H1 (cell line): ENCODE results near the gene SND1. TPM values are rescaled to one million over a fixed set of nuclear protein-coding genes. Genes with fewer than 3 reads are reported as not detected.

Experiments used
- CTCF ChIA-PET: fragments of 300-600 bp; sonication (Branson Sonifier 250); formaldehyde crosslinking; loops from one replicate; lab custom pipeline; 2021; ENCODE audit not compliant: partially characterized antibody; lab: Charles Lee
- POLR2A ChIA-PET: fragments of 300-600 bp; sonication (Branson Sonifier 250); formaldehyde crosslinking; loops from one replicate; lab custom pipeline; 2021; ENCODE audit warnings: inconsistent platforms; ENCODE audit not compliant: partially characterized antibody; lab: Charles Lee
- DNase-seq, 2 experiments: peaks; one replicate each; pipeline versions ENCODE4 v3.0.0 to v3.0.0-alpha.2; 2010 to 2022; ENCODE audit warnings: low spot score in 2 of 2, low read depth in 1 of 2, mixed read lengths in 1 of 2
- FAIRE-seq: peaks from 2 replicates; lab custom pipeline; 2011; peaks lifted over from hg19 to GRCh38; lab: Jason Lieb, UNC
- H2AFZ ChIP-seq: 2 replicates; pipeline ENCODE4 v1.8.1; 2012; ENCODE audit warnings: low read length, inconsistent platforms
- H2AK5ac ChIP-seq: 2 replicates; pipeline ENCODE4 v1.6.1; 2013; ENCODE audit warnings: low read depth, low read length
- H2BK120ac ChIP-seq: replicated peaks from 2 replicates; pipeline ENCODE3; 2013; ENCODE audit warnings: low read depth, low read length, inconsistent platforms
- H2BK12ac ChIP-seq: 2 replicates; pipeline ENCODE4 v1.6.1; 2013; ENCODE audit warnings: low read depth, low read length
- H2BK15ac ChIP-seq: 2 replicates; pipeline ENCODE4 v1.6.1; 2013; ENCODE audit warnings: low read length
- H2BK20ac ChIP-seq: 2 replicates; pipeline ENCODE4 v1.6.1; 2013; ENCODE audit warnings: low read length
- H2BK5ac ChIP-seq: 2 replicates; pipeline ENCODE4 v1.6.1; 2013; ENCODE audit warnings: low read depth, low read length
- H3K14ac ChIP-seq: 2 replicates; pipeline ENCODE4 v1.6.1; 2013; ENCODE audit warnings: inconsistent platforms; ENCODE audit not compliant: insufficient read length
- H3K18ac ChIP-seq: 2 replicates; pipeline ENCODE4 v1.6.1; 2013; ENCODE audit warnings: low read length; ENCODE audit errors: extremely low read depth
- H3K23ac ChIP-seq: 2 replicates; pipeline ENCODE4 v1.6.1; 2013; ENCODE audit warnings: inconsistent platforms; ENCODE audit not compliant: insufficient read length
- H3K23me2 ChIP-seq: 2 replicates; pipeline ENCODE4 v1.6.1; 2013; ENCODE audit warnings: low read depth, low read length
- H3K27ac ChIP-seq: 2 replicates; pipeline ENCODE4 v1.6.1; 2011; ENCODE audit warnings: low read depth, low read length, inconsistent platforms
- H3K27me3 ChIP-seq, 4 experiments: replicated peaks in 1 of 4; 1 replicate in 1 of 4; 2 replicates in 3 of 4; pipeline versions ENCODE4 v1.6.1 to v1.8.1; 2011 to 2013; ENCODE audit warnings: low read length in 3 of 4, mild to moderate bottlenecking in 3 of 4, inconsistent platforms in 2 of 4, mixed read lengths in 2 of 4, moderate library complexity in 1 of 4; ENCODE audit not compliant: control insufficient read depth in 3 of 4, insufficient read depth in 3 of 4; ENCODE audit errors: extremely low read depth in 1 of 4
- H3K36me3 ChIP-seq, 4 experiments: 2 replicates each; pipeline versions ENCODE4 v1.6.1 to v1.8.1; 2011 to 2013; ENCODE audit warnings: mild to moderate bottlenecking in 4 of 4, low read length in 3 of 4, moderate library complexity in 2 of 4, control low read depth in 1 of 4, inconsistent platforms in 1 of 4; ENCODE audit not compliant: insufficient read depth in 4 of 4, control insufficient read depth in 2 of 4
- H3K4ac ChIP-seq: replicated peaks from 2 replicates; pipeline ENCODE3; 2013; ENCODE audit warnings: low read length, low read depth, mixed read lengths, inconsistent platforms; ENCODE audit not compliant: insufficient read length
- H3K4me1 ChIP-seq, 4 experiments: replicated peaks in 1 of 4; 1 replicate in 1 of 4; 2 replicates in 3 of 4; pipeline versions ENCODE4 v1.6.1 to v1.8.1; 2011 to 2013; ENCODE audit warnings: low read length in 3 of 4, inconsistent platforms in 2 of 4, mixed read lengths in 1 of 4; ENCODE audit not compliant: insufficient read depth in 4 of 4, control insufficient read depth in 3 of 4
- H3K4me2 ChIP-seq, 2 experiments: 2 replicates each; pipeline versions ENCODE4 v1.6.1 to v1.8.1; 2011 to 2013; ENCODE audit warnings: low read depth in 2 of 2, low read length in 2 of 2, control low read depth in 1 of 2, inconsistent platforms in 1 of 2, mild to moderate bottlenecking in 1 of 2; ENCODE audit not compliant: insufficient read depth in 1 of 2
- H3K4me3 ChIP-seq, 4 experiments: fragments of 200-600, 300-600 bp in 1 of 4; sonication (generic), shearing (Covaris generic), sonication (Bioruptor Twin) in 1 of 4; 2 replicates each; pipeline versions ENCODE4 v1.5.1 to v1.8.1; 2011 to 2016; ENCODE audit warnings: low read length in 4 of 4, low read depth in 3 of 4, control low read depth in 2 of 4, inconsistent platforms in 2 of 4, mild to moderate bottlenecking in 2 of 4, mixed read lengths in 1 of 4, moderate library complexity in 1 of 4; ENCODE audit not compliant: insufficient read depth in 2 of 4; ENCODE audit errors: extremely low read depth in 1 of 4
- H3K56ac ChIP-seq: replicated peaks from 2 replicates; pipeline ENCODE3; 2013; ENCODE audit warnings: low read depth, mild to moderate bottlenecking, mixed read lengths, low read length, inconsistent platforms; ENCODE audit not compliant: insufficient read length
- H3K79me1 ChIP-seq: 2 replicates; pipeline ENCODE4 v1.6.1; 2013; ENCODE audit warnings: low read depth, low read length, control low read depth
- H3K79me2 ChIP-seq, 2 experiments: 2 replicates each; pipeline versions ENCODE4 v1.6.1 to v1.8.1; 2012 to 2013; ENCODE audit warnings: low read length in 2 of 2, mild to moderate bottlenecking in 2 of 2, inconsistent platforms in 1 of 2; ENCODE audit not compliant: insufficient read depth in 2 of 2, control insufficient read depth in 1 of 2
- H3K9ac ChIP-seq, 4 experiments: replicated peaks in 1 of 4; 1 replicate in 1 of 4; 2 replicates in 3 of 4; pipeline versions ENCODE4 v1.6.1 to v1.8.1; 2011 to 2013; ENCODE audit warnings: low read depth in 3 of 4, low read length in 3 of 4, control low read depth in 2 of 4, mild to moderate bottlenecking in 2 of 4, moderate library complexity in 2 of 4, inconsistent platforms in 1 of 4; ENCODE audit errors: extremely low read depth in 1 of 4
- H3K9me3 ChIP-seq, 2 experiments: 2 replicates each; pipeline versions ENCODE4 v1.6.1 to v1.8.1; 2012 to 2013; ENCODE audit warnings: mild to moderate bottlenecking in 2 of 2, moderate library complexity in 2 of 2, control low read depth in 1 of 2, inconsistent platforms in 1 of 2, low read depth in 1 of 2, low read length in 1 of 2, mixed read lengths in 1 of 2; ENCODE audit not compliant: insufficient read depth in 2 of 2
- H4K20me1 ChIP-seq, 2 experiments: replicated peaks in 1 of 2; 2 replicates each; pipeline versions ENCODE3 to v1.8.1; 2011 to 2013; ENCODE audit warnings: inconsistent platforms in 2 of 2, low read length in 2 of 2, mild to moderate bottlenecking in 1 of 2; ENCODE audit not compliant: insufficient read depth in 2 of 2, control insufficient read depth in 1 of 2
- H4K5ac ChIP-seq: 2 replicates; pipeline ENCODE4 v1.6.1; 2013; ENCODE audit warnings: low read length, low read depth, mixed read lengths, inconsistent platforms; ENCODE audit not compliant: insufficient read length
- H4K8ac ChIP-seq: 2 replicates; pipeline ENCODE4 v1.8.0; 2013; ENCODE audit warnings: mild to moderate bottlenecking, moderate library complexity, low read length, inconsistent platforms; ENCODE audit not compliant: insufficient read depth; ENCODE audit errors: extremely low read depth
- H4K91ac ChIP-seq: replicated peaks from 2 replicates; pipeline ENCODE3; 2013; ENCODE audit warnings: low read length, mixed read lengths, inconsistent platforms; ENCODE audit not compliant: insufficient read length
- EP300 ChIP-seq, 2 experiments: IDR thresholded peaks; 1 replicate in 1 of 2; 2 replicates in 1 of 2; pipeline ENCODE4 v1.6.1; 2011 to 2012; ENCODE audit warnings: low read depth in 2 of 2, low read length in 2 of 2, mild to moderate bottlenecking in 2 of 2, borderline replicate concordance in 1 of 2, inconsistent platforms in 1 of 2, moderate library complexity in 1 of 2
- JUN ChIP-seq: IDR thresholded peaks from 2 replicates; pipeline ENCODE4 v1.6.1; 2011; ENCODE audit warnings: low read depth, mild to moderate bottlenecking, improper control_type of control experiment, low read length
- MAFK ChIP-seq: IDR thresholded peaks from 2 replicates; pipeline ENCODE4 v1.6.1; 2012; ENCODE audit warnings: low read depth, mild to moderate bottlenecking, improper control_type of control experiment, low read length
- SIX5 ChIP-seq: IDR thresholded peaks from 2 replicates; pipeline ENCODE4 v1.6.1; 2011; ENCODE audit warnings: mild to moderate bottlenecking, low read depth, low read length
- SP2 ChIP-seq: IDR thresholded peaks from 2 replicates; pipeline ENCODE4 v1.6.1; 2012; ENCODE audit warnings: mild to moderate bottlenecking, low read length, inconsistent platforms
- WGBS, 2 experiments: shearing (Covaris generic) in 1 of 2; methylation state at CpG; one replicate each; pipeline versions ENCODE4 v1.1.6 to v1.1.7; 2013 to 2015; ENCODE audit warnings: low lambda C conversion rate in 2 of 2, mixed read lengths in 2 of 2, inconsistent platforms in 1 of 2, low coverage in 1 of 2, missing lambda C conversion rate in 1 of 2; ENCODE audit not compliant: insufficient replicate concordance in 2 of 2, insufficient coverage in 1 of 2, insufficient read length in 1 of 2; ENCODE audit errors: extremely low coverage in 1 of 2, missing lambda C conversion rate in 1 of 2; 5-methylcytosine and 5-hydroxymethylcytosine counted together
- polyA plus RNA-seq, 7 experiments: library from polyadenylated mRNA; depleted of rRNA in 3 of 7; stranded (reverse) in 5 of 7; unstranded in 2 of 7; fragments of >200 nt in 5 of 7; fragments of 200-250 nt in 2 of 7; gene quantifications; 1 replicate in 5 of 7; 2 replicates in 1 of 7; 4 replicates in 1 of 7; pipeline versions ENCODE4 v1.2.1 to v1.2.3, GENCODE V29; 2011 to 2013; ENCODE audit warnings: missing spikeins in 2 of 7, mixed read lengths in 2 of 7
- total RNA-seq: library from RNA; stranded (reverse); fragmentation: NEBNext Ultra II Directional; extraction: Animal tissue kit (Norgen Biotek cat#: 25700); gene quantifications from 2 replicates; pipeline ENCODE4 v1.2.1, GENCODE V29; 2021
- TF ChIP-seq, protein P1 (sequence below): IDR thresholded peaks from 2 replicates; pipeline ENCODE4 v1.6.1; 2012; ENCODE audit warnings: inconsistent platforms
- TF ChIP-seq, protein P2 (sequence below), 3 experiments: IDR thresholded peaks; 1 replicate in 2 of 3; 2 replicates in 1 of 3; pipeline versions ENCODE4 v1.5.1 to v1.6.1; 2011; ENCODE audit warnings: low read length in 3 of 3, mild to moderate bottlenecking in 3 of 3, inconsistent platforms in 2 of 3, low read depth in 1 of 3, moderate library complexity in 1 of 3; ENCODE audit not compliant: insufficient read depth in 1 of 3; ENCODE audit errors: control extremely low read depth in 1 of 3

The SND1 gene
- total and polyA plus RNA-seq, 2 of the 8 experiments (the other 6 are each of a cell fraction or from before 2014, with no cell fraction given): 122 to 290 TPM

DNA sequence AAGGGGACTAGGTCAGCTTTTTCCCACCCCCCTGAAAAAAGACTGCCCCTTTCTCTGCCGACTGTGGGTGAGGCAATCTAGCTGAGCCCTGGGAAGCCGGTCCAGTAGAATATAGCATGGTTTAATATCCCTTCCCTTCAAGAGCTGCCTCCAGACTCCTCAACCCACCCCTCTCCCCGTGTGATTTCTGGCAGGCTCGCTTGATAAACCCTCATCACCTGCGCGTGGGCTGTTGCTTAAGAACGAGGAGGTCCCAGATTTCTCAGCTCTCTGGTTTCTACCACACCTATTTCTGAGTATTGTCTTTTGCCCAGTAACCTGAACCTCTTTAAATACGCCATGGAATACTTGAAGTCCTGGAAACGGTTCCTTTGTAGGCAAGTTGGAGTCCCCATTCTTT is 381.3 kb downstream of the SND1 start:
- Histone ChIP-seq H3K23me2 (peaks cover 15% of the 10 kb centered on the region), H3K27ac (no peak overlapping the region), H3K79me2 (peaks cover 0 to 13% of the 10 kb centered on the region in 2 experiments; a peak in 1 of 4 replicates), H2BK120ac (no peak overlapping the region), H2BK12ac (no peak overlapping the region), H2AFZ (no peak overlapping the region), H4K5ac (no peak overlapping the region), H4K20me1 (peaks cover 18 to 21% of the 10 kb centered on the region in 2 experiments), H3K9me3 (no peaks in the 10 kb centered on the region), H3K4ac (no peak overlapping the region), H2BK15ac (no peak overlapping the region), H3K79me1 (peaks cover 2% of the 10 kb centered on the region; the same call in 1 of the 2 replicates), H4K8ac (no peak overlapping the region), H2BK5ac (no peak overlapping the region), H2BK20ac (no peak overlapping the region), H3K9ac (no peak overlapping the region), H3K23ac (no peak overlapping the region), H3K36me3 (peaks cover 0 to 4% (median 1%) of the 10 kb centered on the region in 4 experiments; a peak in 2 of 8 replicates), H4K91ac (no peak overlapping the region), H3K56ac (no peak overlapping the region), H3K14ac (no peak overlapping the region), H3K4me1 (peaks cover 0 to 21% (median 13%) of the 10 kb centered on the region in 4 experiments; a peak in 5 of 7 replicates), H3K4me3 (peak overlapping the region in 3 of 4 experiments; percentile 35 to 74 (median 37); a peak in 4 of 8 replicates), H3K27me3 (peaks cover 0 to 25% (median 10%) of the 10 kb centered on the region in 4 experiments; a peak in 5 of 7 replicates), H3K18ac (no peak overlapping the region), H2AK5ac (no peak overlapping the region), H3K4me2 (peak overlapping the region; percentile 86 to 99; a peak in 3 of 4 replicates)
- no peak for DNase-seq
- TF ChIP-seq JUN (no peak), EP300 (IDR thresholded peaks at IDR 0.05; ENCODE audit: borderline replicate concordance in 1 of 2, low read depth in 2 of 2, low read length in 2 of 2) (no peak), SP2 (no peak), SIX5 (no peak), MAFK (no peak)
- TF ChIP-seq, protein P1, sequence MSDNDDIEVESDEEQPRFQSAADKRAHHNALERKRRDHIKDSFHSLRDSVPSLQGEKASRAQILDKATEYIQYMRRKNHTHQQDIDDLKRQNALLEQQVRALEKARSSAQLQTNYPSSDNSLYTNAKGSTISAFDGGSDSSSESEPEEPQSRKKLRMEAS: no peak
- TF ChIP-seq, protein P2, sequence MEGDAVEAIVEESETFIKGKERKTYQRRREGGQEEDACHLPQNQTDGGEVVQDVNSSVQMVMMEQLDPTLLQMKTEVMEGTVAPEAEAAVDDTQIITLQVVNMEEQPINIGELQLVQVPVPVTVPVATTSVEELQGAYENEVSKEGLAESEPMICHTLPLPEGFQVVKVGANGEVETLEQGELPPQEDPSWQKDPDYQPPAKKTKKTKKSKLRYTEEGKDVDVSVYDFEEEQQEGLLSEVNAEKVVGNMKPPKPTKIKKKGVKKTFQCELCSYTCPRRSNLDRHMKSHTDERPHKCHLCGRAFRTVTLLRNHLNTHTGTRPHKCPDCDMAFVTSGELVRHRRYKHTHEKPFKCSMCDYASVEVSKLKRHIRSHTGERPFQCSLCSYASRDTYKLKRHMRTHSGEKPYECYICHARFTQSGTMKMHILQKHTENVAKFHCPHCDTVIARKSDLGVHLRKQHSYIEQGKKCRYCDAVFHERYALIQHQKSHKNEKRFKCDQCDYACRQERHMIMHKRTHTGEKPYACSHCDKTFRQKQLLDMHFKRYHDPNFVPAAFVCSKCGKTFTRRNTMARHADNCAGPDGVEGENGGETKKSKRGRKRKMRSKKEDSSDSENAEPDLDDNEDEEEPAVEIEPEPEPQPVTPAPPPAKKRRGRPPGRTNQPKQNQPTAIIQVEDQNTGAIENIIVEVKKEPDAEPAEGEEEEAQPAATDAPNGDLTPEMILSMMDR (IDR thresholded peaks at IDR 0.05; ENCODE audit: control extremely low read depth in 1 of 3, insufficient read depth in 1 of 3, low read depth in 1 of 3, low read length in 3 of 3): no peak
- ChIA-PET CTCF (interaction anchor here (0.7 to 15.3 kb wide), 11 partner anchors 10 to 325 kb away, joined by 3 to 165 read pairs (median 5); no protein-coding TSS in a partner anchor), POLR2A (interaction anchor here (0.7 to 1.4 kb wide), 2 partner anchors 175 to 505 kb away, joined by 3 read pairs; no protein-coding TSS in a partner anchor)
- FAIRE-seq: no peak
- WGBS, 2 experiments: 83% methylated on average over 9 of the region's 9 CpGs; no CpG with 5 or more reads in 1 of the 2 experiments
